GM18498 (cell line): ENCODE data around the gene CIITA.
"Not testable (repeated sequence)": the region's sequence is repeated elsewhere in the genome, so short reads cannot be mapped to it uniquely, and the experiment has no call there.

Source experiments
- ATAC-seq: cut with Tn5 transposase; IDR thresholded peaks from one replicate; pipeline ENCODE4 v1.9.1; 2021; ENCODE audit warnings: mild to moderate bottlenecking, moderate library complexity; ENCODE audit not compliant: unreplicated experiment

Gene CIITA

GRCh38 chr16:10876799-10877341 lies at the start of gene CIITA:
Gene CIITA (plus strand): TSS chr16:10877202. CDS start chr16:10877331, 129 bp downstream.
- peak; percentile 51 for ATAC-seq

GRCh38 chr16:10827691-10828341 lies 49.2 kb upstream of the CIITA start:
- ATAC-seq, result no peak

DNA sequence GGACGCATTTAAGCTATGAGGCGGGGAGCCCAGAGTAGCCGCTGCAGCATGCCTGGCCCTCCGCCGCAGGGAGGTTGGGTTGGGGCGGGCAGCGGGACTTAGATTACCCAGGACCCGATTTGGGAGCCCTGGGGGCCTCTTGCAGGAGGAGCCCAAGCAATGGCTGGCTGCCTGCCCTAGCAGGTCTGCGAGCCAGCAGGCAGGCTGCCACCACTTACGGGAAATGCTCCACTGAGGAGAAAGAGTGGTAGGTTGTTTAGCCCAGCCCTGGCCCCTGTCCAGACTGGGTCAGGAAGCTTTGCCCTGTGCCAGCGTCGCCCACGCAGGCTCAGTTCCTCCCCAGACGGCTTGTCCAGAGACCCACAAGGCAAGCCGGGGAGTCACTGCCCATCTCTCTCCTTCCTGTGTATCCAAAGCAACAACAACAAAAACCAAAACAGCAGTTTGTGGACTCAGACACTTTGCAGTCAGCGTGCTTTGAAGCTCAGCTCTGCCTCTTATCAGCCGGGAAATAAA lies 48.1 kb upstream of the CIITA start:
- no peak for ATAC-seq

- not testable (repeated sequence) for ATAC-seq
Observed at GRCh38 chr16:10829390-10830098, 47.5 kb upstream of the CIITA start.

GRCh38 chr16:10830240-10830639 lies 46.8 kb upstream of the CIITA start:
- not testable (repeated sequence) for ATAC-seq

DNA sequence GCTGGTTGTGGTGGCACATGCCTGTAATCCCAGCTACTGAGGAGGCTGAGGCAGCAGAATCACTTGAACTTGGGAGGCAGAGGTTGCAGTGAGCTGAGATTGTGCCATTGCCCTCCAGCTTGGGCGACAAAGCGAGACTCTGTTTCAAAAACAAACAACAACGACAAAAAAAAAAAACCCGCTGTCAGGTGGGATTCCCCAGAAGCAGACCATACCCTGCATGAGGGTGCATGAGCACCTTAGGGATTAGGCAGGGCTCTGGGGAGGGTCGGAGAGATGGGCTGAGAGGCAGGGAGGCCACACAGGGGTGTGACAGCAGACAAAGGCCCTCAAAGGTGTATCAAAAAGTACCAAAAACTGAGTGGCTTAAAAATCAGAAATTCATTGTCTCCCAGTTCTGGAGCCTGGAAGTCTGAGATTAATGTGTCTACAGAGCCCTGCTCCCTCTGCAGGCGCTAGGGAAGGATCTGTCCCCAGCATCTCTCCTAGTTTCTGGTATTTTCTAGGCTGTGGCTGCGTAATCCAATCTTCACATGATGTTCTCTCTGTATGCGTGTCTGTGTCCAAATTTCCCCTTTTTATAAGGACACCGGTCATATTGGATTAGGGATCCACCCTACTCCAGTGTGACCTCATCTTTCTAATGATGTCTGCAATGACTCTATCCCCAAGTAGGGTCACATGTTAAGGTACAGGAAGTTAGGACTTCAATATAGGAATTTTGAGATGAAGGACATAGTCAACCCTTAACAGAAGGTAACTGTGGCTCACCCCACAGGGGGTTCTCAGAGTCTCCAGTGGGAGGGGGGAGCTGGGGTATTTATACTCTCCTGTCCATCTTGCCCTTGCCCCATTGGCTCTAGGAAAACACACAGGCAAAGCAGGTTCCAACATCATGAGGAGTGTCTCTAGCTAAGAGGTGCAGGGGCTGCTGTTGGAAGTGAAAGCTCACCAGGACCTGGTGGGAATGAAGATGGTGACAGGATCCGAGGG lies 44.8 kb upstream of the CIITA start:
- no peak for ATAC-seq

GRCh38 chr16:10833271-10833670 lies 43.7 kb upstream of the CIITA start:
- ATAC-seq, result no peak

GRCh38 chr16:10834130-10834529 lies 42.9 kb upstream of the CIITA start:
- no peak for ATAC-seq

DNA sequence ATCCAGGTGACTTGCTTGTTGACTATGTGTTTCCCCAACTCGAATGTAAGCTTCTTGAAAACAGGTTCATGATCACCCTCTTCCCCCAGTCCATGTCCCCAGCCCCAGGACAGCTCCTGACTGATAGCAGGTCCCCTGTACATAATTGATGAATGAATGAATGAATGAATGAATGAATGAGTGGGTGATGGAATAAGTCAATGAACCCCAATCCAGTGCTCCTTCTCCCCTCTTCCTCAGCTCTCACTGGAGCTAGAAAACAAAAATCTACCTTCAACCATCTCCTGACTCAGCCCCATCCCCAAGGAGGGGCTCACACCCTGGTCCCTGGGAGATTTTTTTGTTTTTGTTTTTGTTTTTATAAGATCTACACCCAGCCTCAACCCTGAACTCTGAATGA lies 42.2 kb upstream of the CIITA start:
- no peak for ATAC-seq

- peak; percentile 65 for ATAC-seq
Observed at GRCh38 chr16:10835281-10835931, 41.6 kb upstream of the CIITA start.

DNA sequence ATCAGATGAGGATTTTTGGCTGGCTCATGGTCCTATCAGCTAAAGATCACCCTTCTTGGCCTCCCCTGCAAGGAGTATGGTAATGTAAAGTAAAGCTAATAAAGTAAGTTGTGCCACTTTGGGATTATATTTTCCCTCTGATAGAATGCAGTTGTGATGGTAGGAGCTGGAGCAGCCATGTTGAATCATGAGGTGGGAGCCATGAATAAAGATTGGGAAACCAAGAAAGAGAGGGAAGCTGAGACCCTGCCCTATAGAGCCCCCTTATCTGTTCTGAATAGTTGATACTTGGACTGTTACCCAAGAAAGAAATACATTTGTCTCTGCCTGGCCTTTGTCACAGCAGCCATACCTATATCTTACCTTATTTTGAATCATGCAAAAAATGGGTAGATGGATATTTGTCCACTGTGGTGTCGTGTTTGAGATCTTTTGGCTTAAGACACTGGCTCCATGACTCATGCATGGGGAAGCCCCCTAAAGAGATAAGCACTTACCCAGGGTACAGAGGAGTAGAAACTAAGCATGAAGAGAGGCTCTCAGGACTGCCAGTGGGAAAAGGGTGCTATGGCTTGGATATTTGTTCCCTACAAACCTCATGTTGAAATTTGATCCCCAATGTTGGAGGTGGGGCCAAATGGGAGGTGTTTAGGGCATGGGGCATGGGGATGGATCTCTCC lies 40.7 kb upstream of the CIITA start:
- ATAC-seq, result no peak

DNA sequence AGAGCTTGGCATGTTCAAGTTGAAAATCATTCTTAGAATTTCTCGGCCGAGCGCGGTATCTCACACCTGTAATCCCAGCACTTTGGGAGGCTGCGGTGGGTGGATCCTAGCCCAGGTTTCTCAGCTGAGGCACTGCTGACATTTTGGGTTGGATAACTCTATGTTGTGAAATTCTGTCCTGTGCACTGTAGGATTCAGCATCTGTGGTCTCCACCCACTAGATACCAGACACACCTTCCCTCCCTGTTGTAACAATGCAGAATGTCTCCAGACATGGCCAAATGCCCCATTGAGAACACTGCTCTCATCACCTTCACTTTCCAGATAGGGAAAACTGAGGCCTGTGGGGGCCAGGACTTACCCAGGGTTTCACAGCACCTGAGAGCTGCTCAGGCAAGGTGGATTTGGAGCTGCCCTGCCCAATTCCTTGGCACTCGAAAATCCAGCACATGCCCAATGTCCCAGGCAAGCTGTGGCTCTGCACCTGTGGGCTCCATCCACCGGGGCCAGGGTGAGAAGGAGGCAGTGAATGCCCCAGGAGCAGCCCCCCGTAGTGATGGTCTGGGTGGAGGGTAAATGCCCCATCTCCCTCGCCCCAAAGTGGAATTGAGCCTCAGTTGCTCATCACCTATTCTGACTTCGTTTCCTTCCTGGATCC lies 38.3 kb upstream of the CIITA start:
- no peak for ATAC-seq

- ATAC-seq, result no peak
Observed at GRCh38 chr16:10839279-10839666, 37.7 kb upstream of the CIITA start.

GRCh38 chr16:10840703-10841102 lies 36.3 kb upstream of the CIITA start:
- no peak for ATAC-seq

DNA sequence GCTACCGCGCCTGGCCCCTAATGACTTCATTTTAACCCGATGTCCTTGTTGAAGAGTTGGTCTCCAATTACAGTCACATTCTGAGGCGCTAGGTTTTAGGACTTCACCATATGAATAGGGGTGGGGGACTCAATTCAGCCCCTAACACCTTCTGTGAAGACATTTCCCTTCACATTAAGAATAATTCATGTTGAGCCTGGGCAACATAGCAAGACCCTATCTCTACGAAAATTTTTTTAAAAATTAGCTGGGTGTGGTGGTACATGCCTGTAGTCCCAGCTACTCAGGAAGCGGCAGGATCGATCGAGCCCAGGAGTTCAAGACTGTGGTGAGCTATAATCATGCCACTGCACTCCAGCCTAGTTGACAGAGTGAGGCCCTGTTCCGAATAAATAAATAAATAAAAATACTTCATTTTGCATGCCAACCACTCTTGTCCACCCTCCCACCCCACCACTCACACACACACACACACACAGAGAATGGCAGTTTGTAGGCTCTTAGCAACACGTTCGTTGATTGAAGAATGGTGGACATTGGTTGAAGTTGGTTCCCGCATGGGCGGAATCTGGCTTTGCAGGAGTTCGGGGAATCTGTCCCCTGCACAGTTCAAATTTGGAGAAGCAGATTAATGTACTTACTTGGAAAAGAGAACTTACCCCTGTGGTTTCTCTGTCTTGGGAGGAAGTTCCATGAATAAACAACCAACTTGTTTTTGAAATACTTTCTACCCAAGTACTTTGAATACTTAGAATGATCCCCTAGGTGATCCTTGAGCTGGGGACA lies 30.6 kb upstream of the CIITA start:
- ATAC-seq, result no peak

DNA sequence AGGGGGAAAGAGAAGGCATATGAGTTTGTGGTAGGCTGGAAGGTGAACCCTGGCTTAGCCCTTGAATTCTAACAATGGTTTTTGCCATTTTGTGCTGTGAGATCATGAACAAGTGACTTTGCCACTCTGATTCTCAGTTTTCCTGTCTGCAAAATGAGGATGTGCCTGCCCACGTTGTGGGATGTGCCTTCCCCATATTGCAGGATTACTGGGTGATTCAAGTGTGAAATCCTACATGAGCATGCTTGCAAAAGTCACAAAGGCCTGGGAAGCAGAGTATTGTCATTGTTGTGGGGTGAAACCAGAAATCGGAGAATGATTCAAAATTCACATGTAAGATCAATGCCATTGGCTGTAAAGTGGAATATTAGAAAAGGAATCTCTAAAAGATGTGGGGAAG lies 29.8 kb upstream of the CIITA start:
- ATAC-seq, result no peak

DNA sequence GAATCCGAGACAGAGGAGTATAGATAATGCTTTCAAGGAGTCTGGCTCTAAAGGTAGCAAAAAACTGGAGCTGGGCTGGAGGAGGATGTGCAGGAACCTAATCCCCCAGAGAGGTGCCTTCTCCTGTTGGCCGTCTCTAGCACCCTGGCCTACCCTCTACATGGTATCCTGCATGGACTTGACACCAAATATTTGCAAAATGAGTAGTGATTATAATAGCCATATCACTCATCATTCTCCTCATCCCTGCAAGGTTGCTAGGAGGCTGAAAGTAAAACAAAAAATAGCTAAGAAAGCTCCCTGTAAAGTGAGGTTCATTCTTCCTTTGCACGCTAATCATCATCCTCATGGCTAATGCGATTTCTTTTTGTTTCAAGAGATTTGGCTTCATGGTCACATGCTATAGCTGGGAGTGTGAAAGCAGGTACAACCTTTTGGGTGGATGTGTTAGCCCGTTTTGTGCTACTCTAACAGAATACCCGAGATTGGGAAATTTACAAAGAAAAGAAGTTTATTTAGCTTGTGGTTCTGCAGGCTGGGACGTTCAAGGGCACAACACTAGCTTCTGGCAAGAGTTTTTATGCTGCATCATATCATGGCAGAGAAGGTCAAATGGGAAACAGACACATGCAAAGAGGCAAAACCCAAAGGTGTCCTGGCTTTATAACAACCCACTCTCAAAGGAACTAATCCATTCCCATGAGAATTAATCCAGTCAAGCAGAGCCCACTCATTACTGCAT lies 27.1 kb upstream of the CIITA start:
- no peak for ATAC-seq

GRCh38 chr16:10850478-10850850 lies 26.5 kb upstream of the CIITA start:
- ATAC-seq, result no peak
